Left lung (tissue), 10 donors: ENCODE results near the gene CLOCK. TPM values are rescaled to one million over a fixed set of nuclear protein-coding genes. Genes with fewer than 3 reads are reported as not detected.

ENCODE experiments used
- ATAC-seq: fragments of 200-7000 bp; cut with Tn5 transposase; one replicate; pipeline ENCODE4 v1.9.1; 2020; ENCODE audit warnings: moderate library complexity
- DNase-seq, 4 donors: peaks; one replicate each; pipeline ENCODE4 v3.0.0-alpha.2; 2013 to 2020
- H3K27ac ChIP-seq, 2 donors: fragments of 200-600 bp; sonication (generic) in 1 of 2; one replicate each; pipeline versions ENCODE4 v1.5.0 to v1.8.0; 2020 to 2021
- H3K27me3 ChIP-seq, 2 donors: fragments of 200-600 bp; sonication (generic) in 1 of 2; one replicate each; pipeline versions ENCODE4 v1.5.0 to v1.8.0; 2020 to 2021
- H3K36me3 ChIP-seq, 2 donors: fragments of 200-600 bp; sonication (generic) in 1 of 2; one replicate each; pipeline versions ENCODE4 v1.5.0 to v1.8.0; 2020 to 2021
- H3K4me1 ChIP-seq, 2 donors: fragments of 200-600 bp; one replicate each; pipeline ENCODE4 v1.8.0; 2021
- H3K4me3 ChIP-seq, 2 donors: fragments of 200-600 bp; sonication (generic) in 1 of 2; one replicate each; pipeline versions ENCODE4 v1.5.0 to v1.8.0; 2020 to 2021; ENCODE audit warnings: mild to moderate bottlenecking in 1 of 2
- H3K9me3 ChIP-seq, 2 donors: fragments of 200-600 bp; sonication (generic) in 1 of 2; one replicate each; pipeline versions ENCODE4 v1.5.0 to v1.8.0; 2020 to 2021
- CTCF ChIP-seq, 2 donors: fragments of 200-600 bp; sonication (generic) in 1 of 2; IDR thresholded peaks; one replicate each; pipeline versions ENCODE4 v1.5.0 to v1.8.0; 2021; ENCODE audit warnings: antibody characterized with exemption in 2 of 2
- intact Hi-C, 2 donors: fragments of 100-400 bp; cut with DNase I; formaldehyde crosslinking; loops; one replicate each; pipeline versions ENCODE4 v1.11.2 to v1.14.2; 2022
- polyA plus RNA-seq, 6 donors: library from polyadenylated mRNA; unstranded; fragments of 120-200 nt; gene quantifications; one replicate each; pipeline ENCODE4 v1.2.1, GENCODE V29; 2013; ENCODE audit not compliant: insufficient read length in 6 of 6
- total RNA-seq, 2 donors: library from RNA; stranded (reverse); fragmentation: NEBNext Ultra II Directional; extraction: Animal tissue kit (Norgen Biotek cat#: 25700); gene quantifications; one replicate each; pipeline ENCODE4 v1.2.1, GENCODE V29; 2021
- donor health status: DM: no; HTN: yes; CAD: no.
- donor health status: DM: no; HTN: no; CAD: no.

Gene CLOCK
- total and polyA plus RNA-seq, 8 donors, result 19.8 to 27.6 (median 21.7) TPM

- DNase-seq, result no peak
- H3K27me3 ChIP-seq, result no peaks in the 10 kb centered on the region
- H3K27ac ChIP-seq, result no peak overlapping the region
- TF ChIP-seq CTCF (IDR thresholded peaks at IDR 0.05), result no peak
- H3K4me1 ChIP-seq, result no peaks in the 10 kb centered on the region
- no peak for ATAC-seq
- peaks cover 0 to 33% of the 10 kb centered on the region in 2 donors for H3K9me3 ChIP-seq
- no peaks in the 10 kb centered on the region for H3K36me3 ChIP-seq
- intact Hi-C loops, result no loop called here
- H3K4me3 ChIP-seq, result no peak overlapping the region
Measured at GRCh38 chr4:55575513-55575912, 28.8 kb upstream of the CLOCK start.

GRCh38 chr4:55574252-55574651, 27.5 kb upstream of the CLOCK start:
- no peaks in the 10 kb centered on the region for H3K27me3 ChIP-seq
- H3K4me3 ChIP-seq, result no peak overlapping the region
- no peaks in the 10 kb centered on the region for H3K36me3 ChIP-seq
- H3K27ac ChIP-seq, result no peak overlapping the region
- TF ChIP-seq CTCF (IDR thresholded peaks at IDR 0.05), result no peak
- DNase-seq (no peak), ATAC-seq (no peak)
- intact Hi-C loops, result no loop called here
- no peaks in the 10 kb centered on the region for H3K4me1 ChIP-seq
- H3K9me3 ChIP-seq, result peaks cover 0 to 33% of the 10 kb centered on the region in 2 donors

GRCh38 chr4:55571806-55572205, 25.1 kb upstream of the CLOCK start:
- intact Hi-C loops, result no loop called here
- DNase-seq, result no peak
- H3K36me3 ChIP-seq, result no peaks in the 10 kb centered on the region
- peaks cover 0 to 20% of the 10 kb centered on the region in 2 donors for H3K9me3 ChIP-seq
- no peaks in the 10 kb centered on the region for H3K27me3 ChIP-seq
- no peak for ATAC-seq
- no peak overlapping the region for H3K27ac ChIP-seq
- no peak for TF ChIP-seq CTCF (IDR thresholded peaks at IDR 0.05)
- no peaks in the 10 kb centered on the region for H3K4me1 ChIP-seq
- no peak overlapping the region for H3K4me3 ChIP-seq

GRCh38 chr4:55568905-55569504, 22.3 kb upstream of the CLOCK start:
- ATAC-seq (no peak), DNase-seq (no peak)
- Histone ChIP-seq H3K4me1 (no peaks in the 10 kb centered on the region), H3K4me3 (no peak overlapping the region), H3K27me3 (no peaks in the 10 kb centered on the region), H3K27ac (no peak overlapping the region), H3K36me3 (no peaks in the 10 kb centered on the region), H3K9me3 (no peaks in the 10 kb centered on the region)
- TF ChIP-seq CTCF (IDR thresholded peaks at IDR 0.05), result no peak
- intact Hi-C loops, result no loop called here

- Histone ChIP-seq H3K36me3 (no peaks in the 10 kb centered on the region), H3K9me3 (no peaks in the 10 kb centered on the region), H3K4me3 (no peak overlapping the region), H3K27ac (no peak overlapping the region), H3K4me1 (no peaks in the 10 kb centered on the region), H3K27me3 (no peaks in the 10 kb centered on the region)
- intact Hi-C loops, result no loop called here
- no peak for DNase-seq
- no peak for ATAC-seq
- TF ChIP-seq CTCF (IDR thresholded peaks at IDR 0.05), result no peak
Measured at GRCh38 chr4:55561889-55562288, 15.2 kb upstream of the CLOCK start.
